ENCODE data around the gene CTNNBL1. TPM values are rescaled to one million over a fixed set of nuclear protein-coding genes. Genes with fewer than 3 reads are reported as not detected.

Gene CTNNBL1
- total and polyA plus RNA-seq, 2 experiments from 2014 or later = 25.3 to 53.7 TPM

GRCh38 chr20:37870294-37870693, 176.5 kb downstream of the CTNNBL1 start:
- in situ Hi-C loops (cut with MboI) = no loop called here

GRCh38 chr20:37871751-37872150, 177.9 kb downstream of the CTNNBL1 start:
- DNase-seq = no peak
- Histone ChIP-seq H2AFZ (no peak overlapping the region), H3K4me3 (no peak overlapping the region), H3K36me3 (ENCODE audit: low read depth) (no peaks in the 10 kb centered on the region), H3K9me3 (ENCODE audit: low read depth) (no peaks in the 10 kb centered on the region), H3K9ac (no peak overlapping the region), H3K4me2 (ENCODE audit: unreplicated experiment) (no peak overlapping the region), H3K4me1 (ENCODE audit: insufficient read depth) (no peaks in the 10 kb centered on the region), H3K27ac (no peak overlapping the region), H3F3A (ENCODE audit: insufficient read depth) (no peaks in the 10 kb centered on the region), H3K79me2 (ENCODE audit: insufficient read depth) (no peaks in the 10 kb centered on the region), H3K9me2 (ENCODE audit: insufficient read depth) (no peaks in the 10 kb centered on the region), H3K27me3 (replicated peaks; ENCODE audit: insufficient read depth) (no peaks in the 10 kb centered on the region), H4K20me1 (ENCODE audit: insufficient read depth) (no peaks in the 10 kb centered on the region)
- WGBS, 2 experiments (ENCODE audit: low coverage in 1 of 2, low lambda C conversion rate in 2 of 2, missing lambda C conversion rate in 2 of 2) = 96 to 97% methylated on average over 13 of the region's 13 CpGs
- TF ChIP-seq EZH2 (IDR thresholded peaks at IDR 0.05; ENCODE audit: insufficient read depth, poor library complexity, severe bottlenecking) = no peak
- no peak for TF ChIP-seq EZH2phosphoT487 (IDR thresholded peaks at IDR 0.05; ENCODE audit: insufficient read depth, low read depth)
- in situ Hi-C loops (cut with MboI) = no loop called here

More at GRCh38 chr20:37870294-37870693, 176.5 kb downstream of the CTNNBL1 start:
- Histone ChIP-seq H4K20me1 (ENCODE audit: insufficient read depth) (no peaks in the 10 kb centered on the region), H2AFZ (no peak overlapping the region), H3K27ac (no peak overlapping the region), H3K9me3 (ENCODE audit: low read depth) (no peaks in the 10 kb centered on the region), H3K79me2 (ENCODE audit: insufficient read depth) (no peaks in the 10 kb centered on the region), H3K36me3 (ENCODE audit: low read depth) (no peaks in the 10 kb centered on the region), H3K4me1 (ENCODE audit: insufficient read depth) (no peaks in the 10 kb centered on the region), H3K27me3 (replicated peaks; ENCODE audit: insufficient read depth) (no peaks in the 10 kb centered on the region), H3K9ac (no peak overlapping the region), H3F3A (ENCODE audit: insufficient read depth) (no peaks in the 10 kb centered on the region), H3K4me2 (ENCODE audit: unreplicated experiment) (no peak overlapping the region), H3K9me2 (ENCODE audit: insufficient read depth) (no peaks in the 10 kb centered on the region), H3K4me3 (no peak overlapping the region)
- WGBS, 2 experiments (ENCODE audit: low coverage in 1 of 2, low lambda C conversion rate in 2 of 2, missing lambda C conversion rate in 2 of 2) = 88 to 89% methylated on average over 11 of the region's 11 CpGs
- no peak for DNase-seq
- TF ChIP-seq EZH2phosphoT487 (IDR thresholded peaks at IDR 0.05; ENCODE audit: insufficient read depth, low read depth) (no peak), EZH2 (IDR thresholded peaks at IDR 0.05; ENCODE audit: insufficient read depth, poor library complexity, severe bottlenecking) (no peak)

- in situ Hi-C loops (cut with MboI) = no loop called here
Observed at GRCh38 chr20:37872161-37872560, 178.3 kb downstream of the CTNNBL1 start.

GRCh38 chr20:37873884-37874283, 180.1 kb downstream of the CTNNBL1 start:
- no peaks in the 10 kb centered on the region for H3K79me2 ChIP-seq (ENCODE audit: insufficient read depth)
- H3K36me3 ChIP-seq (ENCODE audit: low read depth) = no peaks in the 10 kb centered on the region
- no peak overlapping the region for H3K9ac ChIP-seq
- no peak overlapping the region for H3K27ac ChIP-seq
- H3K4me2 ChIP-seq (ENCODE audit: unreplicated experiment) = no peak overlapping the region
- H4K20me1 ChIP-seq (ENCODE audit: insufficient read depth) = no peaks in the 10 kb centered on the region
- H3K4me3 ChIP-seq = no peak overlapping the region
- H3K27me3 ChIP-seq (replicated peaks; ENCODE audit: insufficient read depth) = no peaks in the 10 kb centered on the region
- no peak for TF ChIP-seq EZH2phosphoT487 (IDR thresholded peaks at IDR 0.05; ENCODE audit: insufficient read depth, low read depth)
- no peak for TF ChIP-seq EZH2 (IDR thresholded peaks at IDR 0.05; ENCODE audit: insufficient read depth, poor library complexity, severe bottlenecking)
- no peak overlapping the region for H2AFZ ChIP-seq
- no peak for DNase-seq
- no peaks in the 10 kb centered on the region for H3K9me2 ChIP-seq (ENCODE audit: insufficient read depth)
- in situ Hi-C loops (cut with MboI) = no loop called here
- no peaks in the 10 kb centered on the region for H3F3A ChIP-seq (ENCODE audit: insufficient read depth)
- 92 to 95% methylated on average over 11 of the region's 11 CpGs for WGBS, 2 experiments (ENCODE audit: low coverage in 1 of 2, low lambda C conversion rate in 2 of 2, missing lambda C conversion rate in 2 of 2)
- no peaks in the 10 kb centered on the region for H3K4me1 ChIP-seq (ENCODE audit: insufficient read depth)
- no peaks in the 10 kb centered on the region for H3K9me3 ChIP-seq (ENCODE audit: low read depth)

More at GRCh38 chr20:37872161-37872560, 178.3 kb downstream of the CTNNBL1 start:
- Histone ChIP-seq H3K9me2 (ENCODE audit: insufficient read depth) (no peaks in the 10 kb centered on the region), H3K4me1 (ENCODE audit: insufficient read depth) (no peaks in the 10 kb centered on the region), H3K4me2 (ENCODE audit: unreplicated experiment) (no peak overlapping the region), H2AFZ (no peak overlapping the region), H4K20me1 (ENCODE audit: insufficient read depth) (no peaks in the 10 kb centered on the region), H3K79me2 (ENCODE audit: insufficient read depth) (no peaks in the 10 kb centered on the region), H3K9me3 (ENCODE audit: low read depth) (no peaks in the 10 kb centered on the region), H3F3A (ENCODE audit: insufficient read depth) (no peaks in the 10 kb centered on the region), H3K27ac (no peak overlapping the region), H3K27me3 (replicated peaks; ENCODE audit: insufficient read depth) (no peaks in the 10 kb centered on the region), H3K9ac (no peak overlapping the region), H3K4me3 (no peak overlapping the region), H3K36me3 (ENCODE audit: low read depth) (no peaks in the 10 kb centered on the region)
- no peak for DNase-seq
- 97 to 100% methylated on average over 9 of the region's 9 CpGs for WGBS, 2 experiments (ENCODE audit: low coverage in 1 of 2, low lambda C conversion rate in 2 of 2, missing lambda C conversion rate in 2 of 2)
- TF ChIP-seq EZH2phosphoT487 (IDR thresholded peaks at IDR 0.05; ENCODE audit: insufficient read depth, low read depth) (no peak), EZH2 (IDR thresholded peaks at IDR 0.05; ENCODE audit: insufficient read depth, poor library complexity, severe bottlenecking) (no peak)

Measured in GM23248 (cell line).